AML-193 (cell line): Measurements from ENCODE around the gene WDFY4.

Experiments
- DNase-seq, 2 experiments: peaks; one replicate each; lab custom pipeline; 2025; lab: John Stamatoyannopoulos, UW

Gene WDFY4

GRCh38 chr10:48945441-48946130 is 260.9 kb downstream of the WDFY4 start:
- no peak for DNase-seq

GRCh38 chr10:48946332-48946731 is 261.7 kb downstream of the WDFY4 start:
- no peak for DNase-seq

- DNase-seq: no peak
Measured at GRCh38 chr10:48946891-48947500, 262.3 kb downstream of the WDFY4 start.

GRCh38 chr10:48947690-48948469 is 263.2 kb downstream of the WDFY4 start:
- no peak for DNase-seq

- no peak for DNase-seq
Measured at GRCh38 chr10:48948470-48949037, 263.9 kb downstream of the WDFY4 start.

- DNase-seq: no peak
Measured at GRCh38 chr10:48951707-48952106, 267.0 kb downstream of the WDFY4 start.

- no peak for DNase-seq
Measured at GRCh38 chr10:48957361-48958151, 272.9 kb downstream of the WDFY4 start.

- DNase-seq: no peak
Measured at GRCh38 chr10:48958598-48959190, 274.0 kb downstream of the WDFY4 start.

GRCh38 chr10:48964038-48964437 is 279.4 kb downstream of the WDFY4 start:
- no peak for DNase-seq

GRCh38 chr10:48965460-48965859 is 280.8 kb downstream of the WDFY4 start:
- no peak for DNase-seq

- no peak for DNase-seq
Measured at GRCh38 chr10:48968036-48968435, 283.4 kb downstream of the WDFY4 start.

GRCh38 chr10:48970046-48970445 is 285.4 kb downstream of the WDFY4 start:
- no peak for DNase-seq

- DNase-seq: no peak
Measured at GRCh38 chr10:48970654-48971053, 286.0 kb downstream of the WDFY4 start.

GRCh38 chr10:48973065-48973464 is 288.4 kb downstream of the WDFY4 start:
- no peak for DNase-seq

GRCh38 chr10:48974510-48975156 is 290.0 kb downstream of the WDFY4 start:
- DNase-seq: no peak

GRCh38 chr10:48976196-48976595 is 291.5 kb downstream of the WDFY4 start:
- DNase-seq: no peak

- DNase-seq: no peak
Measured at GRCh38 chr10:48978318-48978717, 293.6 kb downstream of the WDFY4 start.

- DNase-seq: peak in 1 of 2 experiments; percentile 14
Measured at GRCh38 chr10:48981310-48981907, 296.7 kb downstream of the WDFY4 start.

- DNase-seq: no peak
Measured at GRCh38 chr10:48982584-48982983, 297.9 kb downstream of the WDFY4 start.

GRCh38 chr10:48983648-48984351 is 299.1 kb downstream of the WDFY4 start:
- DNase-seq: no peak
